ENCODE results near the gene B4GALT1.
"Not testable (repeated sequence)": the region's sequence is repeated elsewhere in the genome, so short reads cannot be mapped to it uniquely, and the experiment has no call there.

Gene B4GALT1

GRCh38 chr9:33162721-33163311 lies 4.3 kb downstream of the B4GALT1 start:
- no peak for DNase-seq (ENCODE audit: low spot score)

- peak; percentile 65 for DNase-seq (ENCODE audit: low spot score)
Measured at GRCh38 chr9:33161589-33162132, 5.5 kb downstream of the B4GALT1 start.

GRCh38 chr9:33161011-33161588 lies 6.0 kb downstream of the B4GALT1 start:
- DNase-seq (ENCODE audit: low spot score): peak; percentile 90

DNA sequence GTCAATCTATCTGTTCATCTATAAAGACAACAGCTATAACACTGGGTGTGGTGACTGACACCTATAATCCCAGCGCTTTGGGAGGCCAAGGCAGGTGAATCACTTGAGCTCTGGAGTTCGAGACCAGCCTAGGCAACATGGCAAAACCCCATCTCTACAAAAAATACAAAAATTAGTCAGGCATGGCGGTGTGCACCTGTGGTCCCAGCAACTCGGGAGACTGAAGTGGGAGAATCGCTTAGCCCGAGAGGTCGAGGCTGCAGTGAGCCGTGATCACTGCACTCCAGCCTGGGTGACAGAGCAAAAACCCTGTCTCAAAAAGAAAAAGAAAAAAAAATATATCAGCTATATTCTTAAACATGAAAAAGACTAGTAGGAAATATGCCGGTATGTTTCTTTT lies 6.7 kb downstream of the B4GALT1 start:
- not testable (repeated sequence) for DNase-seq (ENCODE audit: low spot score)

DNA sequence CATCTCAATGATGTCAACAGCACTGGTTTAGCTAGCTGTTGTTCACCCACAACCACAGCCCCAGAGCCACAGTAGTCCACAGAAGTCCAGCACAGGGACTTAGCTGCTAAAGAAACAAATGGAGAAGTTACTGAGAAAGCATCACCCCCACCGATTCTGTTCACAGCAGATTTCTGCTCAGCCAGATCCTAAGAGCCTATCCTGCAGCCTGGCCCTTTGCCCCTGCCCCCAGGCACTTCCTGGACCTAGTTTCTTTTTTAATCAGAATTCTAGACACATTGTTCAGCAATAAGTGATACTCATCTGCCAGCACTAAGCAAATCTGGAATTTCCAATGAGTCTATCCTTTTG lies 7.4 kb downstream of the B4GALT1 start:
- no peak for DNase-seq (ENCODE audit: low spot score)

DNA sequence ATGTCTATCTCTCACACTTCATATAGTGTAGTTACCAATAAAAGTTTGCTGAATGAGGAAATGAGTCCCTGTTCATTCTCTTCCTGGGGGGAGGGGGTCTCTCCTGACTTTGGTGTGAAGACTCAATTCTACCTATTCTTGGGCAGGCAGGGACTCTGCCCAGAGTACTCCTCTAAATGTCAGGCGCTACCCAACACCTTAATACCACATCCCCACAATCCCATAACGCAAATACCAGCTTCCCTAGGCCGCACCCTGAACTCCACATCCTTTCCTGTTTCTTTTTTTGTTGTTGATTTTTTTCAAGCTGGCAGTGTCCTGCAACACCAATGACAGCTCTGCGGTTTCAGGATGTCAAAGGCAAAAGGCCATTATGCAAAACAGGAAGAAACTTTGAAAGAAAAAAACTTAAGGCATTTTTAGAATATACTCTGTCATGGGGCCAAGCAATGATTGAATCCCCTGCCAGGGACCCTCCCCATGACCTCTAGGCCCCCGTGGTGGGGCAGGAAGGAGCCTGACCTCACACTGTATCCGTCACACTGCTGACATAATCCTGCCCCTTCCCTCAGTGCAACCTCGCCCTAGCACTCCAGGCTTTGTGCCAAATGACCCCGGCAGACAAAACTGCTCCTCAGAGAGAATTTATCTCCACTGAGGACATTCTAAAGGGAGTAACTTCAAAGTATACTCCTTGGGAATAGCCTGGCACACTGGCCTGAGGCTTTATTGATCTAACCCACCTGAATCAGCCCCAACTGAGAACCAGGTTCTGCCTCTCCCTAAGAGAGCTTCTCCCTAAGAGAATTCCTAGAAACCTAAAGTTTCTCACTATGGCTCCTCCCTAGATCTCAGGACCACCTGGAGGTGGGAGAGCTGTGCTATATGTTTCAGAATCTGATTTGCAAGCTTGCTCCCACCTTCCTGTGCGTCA lies 8.0 kb downstream of the B4GALT1 start:
- peak; percentile 65 for DNase-seq (ENCODE audit: low spot score)

DNA sequence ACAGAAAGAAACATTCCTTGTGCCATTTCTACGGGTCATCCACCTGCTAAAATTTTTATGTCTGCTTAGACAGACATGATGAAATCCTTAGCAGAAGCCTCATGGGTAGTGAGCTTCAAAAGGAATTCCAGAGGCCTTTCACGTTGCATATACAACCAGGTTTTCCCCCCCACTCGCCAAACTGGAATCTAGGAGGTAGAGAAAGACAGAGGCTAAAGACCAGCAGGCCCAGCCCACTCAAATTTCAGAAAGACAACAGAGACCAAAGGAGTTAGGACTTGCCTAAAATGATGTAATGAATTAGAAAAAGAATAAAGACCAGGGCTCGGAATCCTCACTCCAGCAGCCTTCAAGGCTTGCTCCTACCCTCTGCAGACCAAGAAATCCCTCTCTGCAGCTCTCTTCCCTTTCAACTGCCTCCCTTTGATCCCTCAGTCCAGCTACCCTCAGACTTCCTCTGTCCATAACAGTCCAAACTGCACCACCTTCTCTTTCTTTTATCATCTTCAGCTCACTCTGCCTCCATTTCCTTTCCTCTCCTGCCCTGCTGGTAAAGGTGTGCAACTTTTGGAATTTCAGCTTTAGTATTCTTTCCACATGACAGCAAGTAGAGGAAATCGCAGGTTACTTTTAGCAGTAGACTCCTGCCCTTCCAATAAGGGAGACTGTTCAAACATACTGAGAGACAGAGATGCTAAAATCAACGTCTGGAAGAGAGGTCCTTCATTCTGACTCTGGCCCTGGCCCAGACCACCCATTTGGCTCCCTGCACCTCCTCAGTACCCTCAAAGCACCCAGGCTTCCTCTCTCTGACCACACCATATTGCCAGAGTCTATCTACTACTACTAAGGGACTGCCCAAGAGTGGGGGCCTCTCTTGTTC lies 8.9 kb downstream of the B4GALT1 start:
- DNase-seq (ENCODE audit: low spot score): no peak

GRCh38 chr9:33155393-33155792 lies 11.7 kb downstream of the B4GALT1 start:
- no peak for DNase-seq (ENCODE audit: low spot score)

DNA sequence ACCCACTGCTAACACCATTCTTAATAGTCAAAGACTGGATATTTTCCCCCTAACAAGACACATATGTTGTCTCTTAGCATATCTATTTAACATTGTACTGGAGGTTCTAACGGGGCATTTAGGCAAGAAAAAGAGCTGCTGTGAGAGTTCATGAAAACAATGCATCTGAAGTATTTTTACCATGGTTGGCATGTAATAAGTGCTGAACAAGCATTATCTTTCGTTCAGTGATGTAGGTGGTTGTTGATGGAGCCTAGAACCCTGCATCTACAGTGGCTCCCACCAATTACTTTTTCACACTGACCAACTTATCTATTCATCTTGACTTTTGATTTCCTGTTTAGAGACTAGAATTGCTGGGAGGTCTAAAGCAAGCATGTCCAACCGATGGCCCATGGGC lies 12.8 kb downstream of the B4GALT1 start:
- no peak for DNase-seq (ENCODE audit: low spot score)

DNA sequence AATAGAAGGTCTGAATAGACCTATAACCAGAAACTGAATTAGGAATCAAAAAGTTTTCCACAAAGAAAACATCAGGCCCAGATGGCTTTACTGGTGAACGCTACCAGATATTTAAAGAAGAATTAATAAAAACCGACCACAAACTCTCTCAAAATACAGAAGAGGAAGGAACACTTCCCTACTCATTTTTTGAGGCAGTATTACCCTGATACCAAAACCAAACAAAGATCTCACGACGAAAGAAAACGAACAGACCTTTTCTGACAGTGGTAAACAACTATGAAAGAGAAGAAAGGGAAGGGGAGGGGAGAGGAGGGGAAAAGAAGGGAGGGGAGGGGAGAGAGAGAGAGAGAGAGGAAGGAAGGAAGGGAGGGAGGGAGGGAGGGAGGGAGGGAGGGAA lies 13.5 kb downstream of the B4GALT1 start:
- no peak for DNase-seq (ENCODE audit: low spot score)

GRCh38 chr9:33153001-33153400 lies 14.1 kb downstream of the B4GALT1 start:
- no peak for DNase-seq (ENCODE audit: low spot score)

DNA sequence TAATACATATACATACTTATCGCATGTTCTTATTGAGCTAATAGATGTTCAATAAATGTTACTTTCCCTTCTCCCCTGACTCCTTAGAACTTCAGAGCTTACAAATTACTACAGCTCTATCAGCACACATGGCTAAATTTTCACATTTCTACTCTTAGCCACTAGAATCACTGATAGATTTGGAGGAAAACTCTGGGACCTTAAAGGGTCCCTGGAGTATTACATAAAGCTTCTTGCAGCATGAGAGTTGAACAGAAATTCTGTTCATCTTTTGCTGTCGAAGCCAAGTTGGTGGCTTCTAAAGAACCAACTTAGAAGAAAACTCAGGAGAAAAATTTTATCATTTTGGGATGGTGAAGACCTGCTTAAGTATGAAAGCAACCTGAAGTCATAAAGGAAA lies 15.5 kb downstream of the B4GALT1 start:
- no peak for DNase-seq (ENCODE audit: low spot score)

GRCh38 chr9:33151007-33151557 lies 16.1 kb downstream of the B4GALT1 start:
- no peak for DNase-seq (ENCODE audit: low spot score)

DNA sequence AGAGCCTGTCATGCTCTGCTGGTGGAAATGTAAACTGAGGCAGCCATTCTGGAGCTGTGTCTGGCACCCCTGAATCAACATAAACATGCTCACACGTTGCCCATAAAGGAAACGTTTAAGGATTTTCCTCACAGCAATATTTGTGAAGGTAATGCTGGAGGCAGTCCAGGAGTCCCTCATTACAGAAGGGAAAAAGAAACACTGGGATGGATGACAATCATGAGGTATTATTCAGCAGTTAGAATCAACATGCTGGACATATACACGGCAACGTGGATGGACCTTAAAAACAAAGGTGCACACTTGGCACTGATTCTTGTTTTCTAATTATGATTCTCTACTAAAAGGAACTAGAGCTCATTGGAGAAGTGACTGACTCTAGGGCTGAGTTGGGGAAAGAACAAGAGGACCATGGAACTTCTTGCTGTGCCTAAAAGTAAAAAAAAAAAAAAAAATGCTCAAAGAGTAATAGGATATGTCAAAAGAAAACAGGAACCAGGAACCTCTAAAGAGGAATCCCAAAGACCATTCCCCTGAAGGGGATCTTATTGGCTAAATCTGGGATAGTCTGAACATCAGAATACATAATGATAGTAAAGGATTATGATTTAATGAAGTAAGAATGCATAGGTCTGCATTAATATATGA lies 18.6 kb downstream of the B4GALT1 start:
- no peak for DNase-seq (ENCODE audit: low spot score)

GRCh38 chr9:33147416-33148169 lies 19.5 kb downstream of the B4GALT1 start:
- no peak for DNase-seq (ENCODE audit: low spot score)

DNA sequence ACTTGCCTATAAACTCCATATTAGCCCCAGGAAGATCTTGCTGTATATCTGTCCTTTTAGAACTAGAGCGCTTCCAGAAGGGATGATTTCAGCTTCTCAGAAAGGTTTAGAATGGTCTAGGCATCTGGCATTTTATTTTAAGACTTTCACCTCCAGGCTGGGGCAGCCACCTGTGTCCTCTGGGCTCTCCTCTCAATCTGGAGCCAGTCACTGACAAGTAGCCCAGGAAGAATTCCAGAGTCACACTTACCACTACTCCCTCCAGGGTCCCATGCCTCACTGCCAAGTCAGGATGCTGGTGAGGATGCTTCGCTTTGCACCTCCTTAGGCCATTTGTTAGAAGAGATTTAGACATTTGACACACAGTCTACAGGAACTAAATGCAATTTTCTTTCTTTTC lies 20.8 kb downstream of the B4GALT1 start:
- DNase-seq (ENCODE audit: low spot score): no peak

GRCh38 chr9:33144551-33144950 lies 22.6 kb downstream of the B4GALT1 start:
- DNase-seq (ENCODE audit: low spot score): no peak

DNA sequence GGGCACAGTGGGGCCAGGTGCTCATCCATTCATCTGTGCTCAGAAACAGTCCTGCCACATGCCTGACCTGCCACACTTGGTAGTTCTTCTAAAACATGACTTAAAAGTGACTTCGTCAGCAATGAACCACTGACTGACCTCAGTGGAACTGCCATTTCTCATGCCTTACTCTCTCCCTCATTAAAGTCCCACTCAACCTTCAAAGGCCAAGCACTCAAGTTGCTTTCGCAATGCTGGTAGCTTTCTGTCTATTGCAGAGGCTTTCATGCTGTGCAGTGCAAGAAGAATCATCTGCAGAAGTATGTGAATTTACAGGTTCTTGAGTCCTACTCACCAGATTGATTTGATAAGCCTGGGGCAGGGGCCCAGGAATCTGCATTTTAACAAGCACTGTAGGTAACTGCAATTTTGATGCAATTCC lies 23.9 kb downstream of the B4GALT1 start:
- DNase-seq (ENCODE audit: low spot score): no peak

- no peak for DNase-seq (ENCODE audit: low spot score)
Measured at GRCh38 chr9:33142535-33142934, 24.6 kb downstream of the B4GALT1 start.

Measured in LoVo (cell line).